Ovary (tissue), 3 donors: ENCODE measurements around the gene CREG1.

Source experiments
- CTCF ChIP-seq, 3 donors: fragments of 450-650 bp in 2 of 3; fragments of 200-600 bp in 1 of 3; IDR thresholded peaks; one replicate each; pipeline versions ENCODE4 v1.5.1 to v1.8.0; 2016 to 2022; ENCODE audit warnings: antibody characterized with exemption in 3 of 3, mild to moderate bottlenecking in 1 of 3
- EP300 ChIP-seq: sonication (generic); formaldehyde crosslinking; IDR thresholded peaks from one replicate; pipeline ENCODE4 v1.6.1; 2017; ENCODE audit warnings: antibody characterized with exemption
- donor health status: DM: no; HTN: no; CAD: no.

GRCh38 chr1:167503626-167504466 is 49.7 kb downstream of the CREG1 start:
- TF ChIP-seq CTCF (IDR thresholded peaks at IDR 0.05), result no peak
- TF ChIP-seq EP300, result no peak
